ENCODE data around the gene STX16.

Gene STX16

GRCh38 chr20:58655328-58656107 lies 4.4 kb downstream of the STX16 start:
- DNase-seq, result no peak

- DNase-seq, result no peak
These were observed 5.7 kb downstream of the STX16 start for GRCh38 chr20:58656831-58657230.

DNA sequence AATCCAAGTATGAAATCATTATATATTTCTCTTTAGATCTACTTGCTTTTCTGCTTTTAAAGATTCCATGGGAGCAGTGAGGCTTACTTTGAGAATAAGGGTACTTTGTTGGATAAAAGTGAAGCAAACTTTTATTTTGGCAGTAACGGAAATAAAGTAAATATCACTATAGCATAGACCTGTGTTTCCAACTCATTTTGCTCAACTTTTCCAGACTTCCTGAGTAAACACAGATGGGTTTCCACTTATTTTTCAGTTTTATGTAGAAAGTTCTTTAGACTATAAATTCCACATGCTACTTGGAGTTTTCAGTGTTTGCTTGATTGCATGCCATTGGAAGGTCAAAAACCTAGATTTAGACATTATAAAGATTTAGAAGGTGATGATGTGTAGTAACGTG lies 6.2 kb downstream of the STX16 start:
- no peak for DNase-seq

DNA sequence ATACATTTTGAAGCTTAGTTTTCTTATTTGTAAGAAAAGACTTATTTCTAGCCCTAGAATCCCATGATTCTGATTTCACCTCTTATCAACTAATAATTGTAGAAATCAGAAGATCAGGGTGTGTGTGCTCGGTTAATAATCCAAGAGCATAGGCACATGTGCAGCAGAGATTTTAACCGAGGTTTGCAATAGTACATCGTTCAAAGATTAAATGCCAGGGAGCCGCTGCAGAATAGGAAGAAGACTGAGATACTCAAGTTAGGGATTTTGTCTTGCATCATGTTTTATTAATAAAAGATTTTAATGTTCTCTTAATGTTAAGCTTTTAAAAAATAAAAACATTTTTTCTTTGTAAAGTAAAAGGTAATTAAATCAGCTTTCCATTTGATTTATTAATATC lies 6.9 kb downstream of the STX16 start:
- DNase-seq, result no peak

GRCh38 chr20:58658760-58659159 lies 7.7 kb downstream of the STX16 start:
- DNase-seq, result no peak

DNA sequence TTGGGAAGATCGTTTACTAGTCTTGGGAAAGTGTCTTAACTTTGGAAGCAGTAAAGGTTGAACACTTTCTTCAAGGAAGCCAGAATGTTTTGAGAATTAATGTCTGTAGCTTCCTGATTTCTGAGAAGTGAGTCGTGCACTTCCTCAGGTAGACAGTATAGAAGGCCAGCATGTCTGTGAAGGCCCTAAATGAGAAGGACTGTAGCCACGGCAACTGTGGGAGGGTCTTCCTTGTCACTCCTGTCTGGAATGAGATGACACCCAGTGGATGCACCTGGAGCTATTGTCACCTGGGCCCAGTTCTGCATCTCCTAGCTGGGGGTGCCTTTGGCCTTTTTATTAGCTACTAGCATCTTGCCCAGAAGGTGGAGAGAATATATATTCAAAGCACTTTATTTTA lies 8.8 kb downstream of the STX16 start:
- peak; percentile 56 for DNase-seq

- peak; percentile 59 for DNase-seq
These were observed 9.9 kb downstream of the STX16 start for GRCh38 chr20:58660855-58661597.

DNA sequence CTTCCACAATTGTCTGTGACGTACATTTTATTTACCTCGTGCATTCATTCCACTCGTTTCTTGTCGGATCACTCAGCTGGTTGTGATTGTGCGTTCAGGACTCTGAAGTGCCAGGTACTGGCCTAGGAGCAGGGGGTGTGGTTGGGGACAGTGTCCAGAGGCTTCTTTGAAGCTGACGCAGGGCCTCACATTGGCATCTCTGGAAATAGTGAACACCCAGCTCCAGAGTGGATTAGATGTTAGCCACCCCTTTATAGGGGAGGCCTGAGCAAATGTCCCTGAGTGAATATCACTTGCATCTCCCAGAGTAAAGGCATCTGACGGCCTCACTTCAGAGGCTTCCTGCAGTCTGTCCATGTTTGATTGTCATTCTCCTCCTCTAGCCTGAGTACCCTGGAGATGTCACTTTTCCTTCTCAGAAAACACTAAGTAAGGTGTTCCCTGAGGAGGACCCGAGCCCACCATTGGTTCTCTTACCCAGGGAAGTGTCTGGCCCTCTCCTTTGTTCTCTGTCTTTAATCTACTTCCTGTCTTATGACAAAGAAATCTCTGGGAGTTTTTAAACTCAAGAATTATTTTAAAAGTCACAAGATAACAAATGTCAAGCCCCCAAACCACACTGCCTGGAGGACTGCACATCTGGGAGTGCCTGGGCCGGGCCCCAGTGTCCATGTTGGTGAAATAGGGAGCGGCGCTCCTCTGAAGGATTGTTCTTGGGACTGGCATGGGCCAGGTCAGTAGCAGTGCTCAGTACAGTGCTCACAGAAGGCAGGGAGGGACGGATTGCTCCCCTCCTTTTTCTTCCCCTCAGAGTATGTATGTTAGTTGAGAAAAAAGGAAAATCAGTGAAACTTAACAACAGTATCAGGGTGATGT lies 10.8 kb downstream of the STX16 start:
- DNase-seq, result peak; percentile 20

- no peak for DNase-seq
These were observed 13.2 kb downstream of the STX16 start for GRCh38 chr20:58664331-58664730.

GRCh38 chr20:58664883-58665282 lies 13.8 kb downstream of the STX16 start:
- no peak for DNase-seq

GRCh38 chr20:58665606-58666005 lies 14.5 kb downstream of the STX16 start:
- DNase-seq, result no peak

DNA sequence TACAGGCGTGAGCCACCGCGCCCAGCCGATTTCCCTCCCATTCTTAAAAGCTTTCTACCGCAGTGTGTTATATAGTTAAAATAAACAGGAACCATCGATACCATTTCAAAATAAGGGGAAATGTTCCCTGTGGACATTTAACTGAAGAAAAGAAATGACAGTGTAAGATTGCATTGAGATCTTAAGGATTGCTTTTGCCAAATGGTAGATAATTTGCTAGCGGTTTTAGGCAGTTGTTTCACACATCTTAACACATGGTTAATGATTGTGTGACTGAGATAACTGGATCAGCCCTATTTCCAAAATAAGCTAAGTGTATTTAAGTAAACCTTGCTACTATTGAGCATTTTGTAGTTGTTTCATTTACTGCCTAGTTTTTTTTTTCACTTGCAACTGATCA lies 15.6 kb downstream of the STX16 start:
- no peak for DNase-seq

DNA sequence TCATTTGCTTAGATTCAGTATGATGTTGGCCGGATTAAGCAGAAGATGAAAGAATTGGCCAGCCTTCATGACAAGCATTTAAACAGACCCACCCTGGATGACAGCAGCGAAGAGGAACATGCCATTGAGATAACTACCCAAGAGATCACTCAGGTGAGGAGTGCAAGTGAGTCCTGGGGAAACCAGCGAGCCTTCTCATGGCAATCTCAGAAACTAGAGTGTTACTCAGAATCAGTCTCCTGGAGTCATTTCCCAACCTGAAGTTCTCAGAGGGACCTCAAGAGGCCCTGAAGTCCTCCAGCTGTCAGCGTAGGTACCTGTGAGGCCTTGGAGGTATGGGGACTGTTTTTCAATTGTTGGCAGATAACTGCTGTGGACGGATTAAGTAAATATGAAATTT lies 16.9 kb downstream of the STX16 start:
- DNase-seq, result no peak

DNA sequence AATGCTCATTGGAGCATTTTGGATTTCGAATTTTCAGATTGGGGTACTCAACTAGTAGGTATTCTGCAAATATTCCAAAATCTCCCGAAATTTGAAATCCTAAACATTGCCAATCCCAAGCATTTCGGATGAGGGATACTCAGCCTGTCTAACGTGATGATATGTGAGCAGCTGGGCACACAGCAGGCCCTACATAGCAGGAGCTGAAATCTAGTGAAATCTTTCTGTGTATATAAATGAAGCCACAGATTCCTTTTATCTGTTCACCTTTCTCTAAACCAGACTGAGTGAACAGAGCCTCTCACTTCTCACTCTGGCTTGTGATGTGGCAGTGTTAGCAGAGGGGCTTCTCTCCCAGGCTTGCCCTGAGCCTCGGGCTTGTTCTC lies 17.8 kb downstream of the STX16 start:
- DNase-seq, result no peak

DNA sequence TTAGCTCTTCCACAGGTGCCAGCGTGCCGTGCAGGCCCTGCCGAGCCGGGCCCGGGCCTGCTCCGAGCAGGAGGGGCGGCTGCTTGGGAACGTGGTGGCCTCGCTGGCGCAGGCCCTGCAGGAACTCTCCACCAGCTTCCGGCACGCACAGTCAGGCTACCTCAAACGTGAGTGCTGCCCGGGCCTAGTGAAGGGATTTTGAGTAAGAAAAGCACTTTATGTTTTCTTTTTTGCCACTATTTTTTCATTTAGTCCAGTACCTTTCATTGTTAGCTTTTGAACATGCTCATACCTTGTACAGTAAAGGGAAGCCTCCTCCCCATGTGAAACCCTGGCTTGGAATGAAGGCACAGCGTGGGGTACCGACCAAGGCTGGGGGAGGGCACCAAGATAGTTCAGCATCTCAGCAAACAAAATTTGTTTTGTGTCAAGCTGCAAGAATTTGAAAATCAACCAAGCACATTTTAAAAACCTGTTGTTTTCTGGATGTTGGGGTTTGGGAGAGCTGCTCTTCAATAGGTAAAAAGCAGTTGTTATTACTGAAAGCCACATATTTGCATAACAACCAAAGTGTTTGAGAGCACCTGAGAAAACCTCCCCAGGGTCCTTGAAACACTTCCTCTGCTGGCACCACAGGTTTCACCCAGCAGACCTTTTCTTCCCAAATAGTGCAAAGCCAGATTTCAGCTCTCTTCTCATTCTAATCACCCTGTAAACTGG lies 18.4 kb downstream of the STX16 start:
- no peak for DNase-seq

GRCh38 chr20:58670102-58670501 lies 19.0 kb downstream of the STX16 start:
- no peak for DNase-seq

DNA sequence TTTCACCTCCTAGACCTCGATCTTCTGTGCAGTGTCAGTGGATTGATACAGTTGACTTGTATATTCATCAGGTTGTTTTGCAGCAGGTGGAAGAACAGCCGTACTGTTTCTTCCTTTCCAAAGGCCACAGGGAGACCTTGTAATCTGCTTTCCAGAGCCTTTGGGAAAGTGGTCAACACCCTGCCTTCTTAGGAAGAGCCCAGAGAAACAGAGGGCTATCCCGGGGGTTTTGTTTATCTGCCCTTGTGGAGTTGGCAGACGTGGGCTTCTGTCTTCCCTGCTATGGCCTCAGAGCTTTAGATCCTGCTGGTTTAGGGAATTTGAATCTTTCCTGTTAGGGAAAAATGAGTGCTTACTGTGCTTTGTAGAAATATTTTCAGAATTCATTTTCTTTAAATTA lies 19.6 kb downstream of the STX16 start:
- no peak for DNase-seq

DNA sequence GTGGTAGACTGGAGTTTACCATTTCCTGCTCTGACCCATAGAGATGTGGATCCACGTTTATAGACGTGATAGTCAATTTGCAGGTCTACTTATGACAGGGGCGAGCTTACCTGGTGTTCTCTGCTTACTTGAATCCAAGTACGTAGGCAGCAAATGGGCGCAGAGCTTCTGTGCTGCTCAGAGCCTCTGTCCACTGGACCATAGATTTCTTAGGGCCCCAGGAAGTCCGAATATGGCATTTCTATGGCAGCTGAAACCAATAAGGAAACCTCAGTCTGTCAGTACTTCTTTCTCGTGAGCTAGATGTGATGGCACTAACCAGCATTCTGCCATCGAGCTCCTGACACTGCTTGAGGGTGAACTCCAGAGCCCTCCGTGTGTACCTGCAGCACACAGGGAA lies 22.0 kb downstream of the STX16 start:
- DNase-seq, result no peak

GRCh38 chr20:58675146-58675584 lies 24.1 kb downstream of the STX16 start:
- DNase-seq, result no peak

- no peak for DNase-seq
These were observed 24.6 kb downstream of the STX16 start for GRCh38 chr20:58675641-58676040.

GRCh38 chr20:58676161-58676560 lies 25.1 kb downstream of the STX16 start:
- DNase-seq, result no peak

DNA sequence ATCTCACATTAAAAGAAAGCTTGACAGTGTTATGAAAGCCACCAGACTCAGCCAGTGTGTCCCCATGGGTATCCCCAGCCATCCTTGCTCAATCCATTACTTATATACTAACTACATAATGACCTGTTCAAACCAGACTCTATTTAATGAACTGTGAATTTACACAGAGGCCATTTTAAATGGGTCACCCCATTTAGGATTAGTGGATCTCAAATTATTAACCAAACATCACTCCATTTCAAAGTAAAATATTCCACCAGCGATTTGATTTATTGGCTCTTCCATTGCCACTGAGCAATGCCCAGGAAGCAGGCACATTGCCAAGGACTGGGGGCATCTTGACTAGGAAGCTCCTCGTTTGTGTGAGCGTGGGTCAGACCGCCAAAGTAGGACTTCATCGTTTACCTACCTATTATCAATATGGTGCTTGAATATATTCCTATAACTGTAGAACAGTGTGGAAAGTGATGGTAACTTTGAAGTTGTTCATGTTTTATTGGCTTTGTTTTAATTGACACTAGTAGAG lies 26.1 kb downstream of the STX16 start:
- DNase-seq, result no peak

- no peak for DNase-seq
These were observed 26.7 kb downstream of the STX16 start for GRCh38 chr20:58677808-58678207.
